Measurements from ENCODE around the gene LRRTM4.

The LRRTM4 gene

DNA sequence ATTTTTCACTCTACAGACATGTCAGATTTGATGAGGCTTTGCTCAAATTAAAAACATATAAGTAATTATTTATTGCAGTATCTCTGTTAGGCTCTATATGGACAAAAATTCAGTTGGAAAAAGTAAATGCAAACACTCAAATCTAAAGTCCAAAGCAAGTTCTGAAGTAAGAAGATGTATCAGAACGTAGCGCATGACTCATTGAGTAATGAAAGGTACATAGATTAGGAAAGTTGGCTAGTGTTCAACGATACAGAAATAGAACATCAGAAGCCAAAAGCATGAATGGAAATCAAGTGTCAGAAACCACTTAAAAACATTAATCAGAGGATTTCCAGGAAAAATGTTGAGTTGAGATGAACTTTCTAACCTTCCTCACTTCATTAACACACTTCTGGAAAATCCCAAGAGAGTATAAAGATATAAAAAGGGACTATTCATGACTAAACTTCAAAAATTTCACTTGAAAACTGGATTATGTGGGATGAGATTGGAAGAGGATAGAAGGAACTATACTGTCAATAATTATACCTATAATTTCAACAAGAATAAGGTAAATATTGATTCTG, 494.1 kb downstream of the LRRTM4 start:
- TF ChIP-seq, protein P1, sequence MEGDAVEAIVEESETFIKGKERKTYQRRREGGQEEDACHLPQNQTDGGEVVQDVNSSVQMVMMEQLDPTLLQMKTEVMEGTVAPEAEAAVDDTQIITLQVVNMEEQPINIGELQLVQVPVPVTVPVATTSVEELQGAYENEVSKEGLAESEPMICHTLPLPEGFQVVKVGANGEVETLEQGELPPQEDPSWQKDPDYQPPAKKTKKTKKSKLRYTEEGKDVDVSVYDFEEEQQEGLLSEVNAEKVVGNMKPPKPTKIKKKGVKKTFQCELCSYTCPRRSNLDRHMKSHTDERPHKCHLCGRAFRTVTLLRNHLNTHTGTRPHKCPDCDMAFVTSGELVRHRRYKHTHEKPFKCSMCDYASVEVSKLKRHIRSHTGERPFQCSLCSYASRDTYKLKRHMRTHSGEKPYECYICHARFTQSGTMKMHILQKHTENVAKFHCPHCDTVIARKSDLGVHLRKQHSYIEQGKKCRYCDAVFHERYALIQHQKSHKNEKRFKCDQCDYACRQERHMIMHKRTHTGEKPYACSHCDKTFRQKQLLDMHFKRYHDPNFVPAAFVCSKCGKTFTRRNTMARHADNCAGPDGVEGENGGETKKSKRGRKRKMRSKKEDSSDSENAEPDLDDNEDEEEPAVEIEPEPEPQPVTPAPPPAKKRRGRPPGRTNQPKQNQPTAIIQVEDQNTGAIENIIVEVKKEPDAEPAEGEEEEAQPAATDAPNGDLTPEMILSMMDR (IDR thresholded peaks at IDR 0.05; ENCODE audit: low read depth, low read length) = no peak
- no peak overlapping the region for H3K4me3 ChIP-seq (ENCODE audit: low read depth, low read length)

DNA sequence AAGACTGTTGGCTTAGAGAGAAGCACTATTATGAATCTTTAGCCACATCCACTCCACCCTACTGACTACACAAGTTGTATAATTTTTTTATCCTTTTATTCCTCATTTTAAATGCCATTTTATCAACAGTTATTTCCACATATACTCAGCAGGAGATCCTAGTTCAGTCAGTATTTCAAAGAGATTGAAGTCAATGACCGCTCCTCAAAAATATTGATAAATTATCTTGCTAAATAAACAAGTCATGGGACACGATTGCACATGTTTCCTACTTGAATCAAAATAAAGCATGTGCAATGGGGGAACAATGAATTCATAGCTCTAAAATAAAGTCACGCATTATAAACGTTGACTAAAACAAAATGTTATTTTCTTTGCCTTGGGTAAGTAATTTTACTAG, 496.5 kb downstream of the LRRTM4 start:
- no peak overlapping the region for H3K4me3 ChIP-seq (ENCODE audit: low read depth, low read length)
- TF ChIP-seq, protein P1 (IDR thresholded peaks at IDR 0.05; ENCODE audit: low read depth, low read length) = no peak

DNA sequence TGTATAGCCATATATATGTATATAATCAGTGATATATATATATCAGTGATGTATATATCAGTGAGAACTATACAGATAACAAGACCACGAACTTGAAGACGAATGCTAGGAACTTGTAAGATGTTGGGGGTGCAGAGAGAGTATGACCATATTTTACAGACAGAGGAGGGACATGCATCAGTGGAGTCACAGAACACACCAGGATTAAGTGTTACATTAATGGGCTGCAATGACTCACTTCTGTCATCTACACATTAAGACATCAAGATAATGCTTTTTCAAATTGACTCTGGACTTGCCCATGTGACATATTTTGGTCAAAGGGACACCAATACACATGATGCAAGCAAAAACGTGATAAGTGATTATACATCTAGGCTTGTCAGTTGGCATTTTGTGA, 501.0 kb downstream of the LRRTM4 start:
- no peak overlapping the region for H3K4me3 ChIP-seq (ENCODE audit: low read depth, low read length)
- TF ChIP-seq, protein P1 (IDR thresholded peaks at IDR 0.05; ENCODE audit: low read depth, low read length) = no peak

DNA sequence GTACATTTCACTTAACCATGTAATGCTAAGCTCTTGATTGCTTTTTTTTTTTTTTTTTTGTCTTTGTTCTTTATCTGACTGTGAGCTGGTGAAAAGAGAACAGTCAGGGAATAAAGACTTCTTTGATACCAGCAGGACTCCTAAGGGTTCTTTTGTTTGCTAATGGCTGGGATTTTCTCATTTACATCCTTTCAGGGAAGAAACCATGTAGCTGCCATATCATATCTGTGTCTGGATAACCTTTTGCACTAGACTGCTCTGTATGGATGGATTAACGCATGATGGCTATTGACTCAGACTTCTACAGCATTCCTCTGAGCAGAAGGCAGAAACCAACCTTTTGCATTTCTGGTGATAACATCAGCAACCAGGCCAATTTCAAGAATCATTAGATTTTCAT, 504.0 kb downstream of the LRRTM4 start:
- no peak overlapping the region for H3K4me3 ChIP-seq (ENCODE audit: low read depth, low read length)
- TF ChIP-seq, protein P1 (IDR thresholded peaks at IDR 0.05; ENCODE audit: low read depth, low read length) = no peak

DNA sequence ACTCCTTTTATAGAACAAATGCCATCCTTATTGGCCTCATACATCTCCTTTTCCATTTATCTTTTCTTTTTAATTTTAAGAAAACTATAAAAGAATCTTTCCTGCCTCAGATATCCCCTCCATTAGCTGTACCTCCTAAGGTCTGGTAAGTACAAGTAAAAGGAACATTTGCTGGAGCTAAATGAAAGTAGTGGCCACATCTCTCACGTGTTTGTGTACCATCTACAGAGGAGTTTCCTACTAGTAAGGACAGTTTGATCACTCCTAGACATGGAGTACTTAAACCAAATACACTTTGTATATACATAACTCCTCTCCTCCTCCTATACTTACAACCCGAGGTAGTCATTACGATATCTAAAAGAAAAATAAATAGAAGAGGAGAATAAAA, 504.8 kb downstream of the LRRTM4 start:
- TF ChIP-seq, protein P1 (IDR thresholded peaks at IDR 0.05; ENCODE audit: low read depth, low read length) = no peak
- H3K4me3 ChIP-seq (ENCODE audit: low read depth, low read length) = no peak overlapping the region

DNA sequence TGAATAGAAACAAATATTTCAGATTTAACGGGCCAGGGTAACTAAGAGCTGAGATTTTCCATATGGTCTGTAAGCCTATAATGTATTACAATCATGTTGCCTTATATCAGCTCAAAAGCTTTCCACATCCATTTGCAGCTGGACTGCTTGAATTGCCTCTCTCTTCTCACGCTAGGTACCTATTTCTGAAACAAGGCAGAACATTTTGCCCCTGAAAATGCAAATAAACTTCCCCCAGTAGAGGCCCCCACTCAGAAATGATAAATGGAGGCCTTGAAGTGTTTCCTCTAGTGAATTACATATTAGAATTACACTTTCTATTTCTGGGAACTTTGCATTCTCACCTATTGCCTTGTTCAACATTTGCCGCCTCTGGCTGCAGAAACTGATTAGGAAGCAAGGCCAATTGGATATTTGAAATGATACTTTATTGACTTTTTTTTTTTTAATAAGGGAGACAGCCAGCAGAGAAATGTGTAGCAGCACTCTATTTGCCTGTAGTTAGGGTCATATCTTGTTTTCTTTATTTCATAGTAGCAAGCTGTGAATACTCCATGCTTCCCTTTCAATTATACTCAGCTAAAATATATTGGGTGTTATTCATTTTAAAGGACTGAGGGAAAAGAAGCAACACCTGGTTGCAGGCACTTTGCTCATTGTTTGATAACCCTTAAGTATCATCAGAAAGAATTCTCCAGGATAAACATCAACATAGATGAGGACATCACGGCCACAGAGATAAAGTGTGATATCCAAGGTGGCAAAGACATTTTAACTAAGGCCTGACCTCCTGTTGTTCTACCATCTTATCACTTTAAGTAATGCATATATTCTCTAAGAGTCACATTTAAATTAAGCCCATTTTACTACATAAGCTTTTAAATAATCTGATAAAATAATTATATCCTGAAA, 505.5 kb downstream of the LRRTM4 start:
- TF ChIP-seq, protein P1 (IDR thresholded peaks at IDR 0.05; ENCODE audit: low read depth, low read length) = no peak
- H3K4me3 ChIP-seq (ENCODE audit: low read depth, low read length) = no peak overlapping the region

DNA sequence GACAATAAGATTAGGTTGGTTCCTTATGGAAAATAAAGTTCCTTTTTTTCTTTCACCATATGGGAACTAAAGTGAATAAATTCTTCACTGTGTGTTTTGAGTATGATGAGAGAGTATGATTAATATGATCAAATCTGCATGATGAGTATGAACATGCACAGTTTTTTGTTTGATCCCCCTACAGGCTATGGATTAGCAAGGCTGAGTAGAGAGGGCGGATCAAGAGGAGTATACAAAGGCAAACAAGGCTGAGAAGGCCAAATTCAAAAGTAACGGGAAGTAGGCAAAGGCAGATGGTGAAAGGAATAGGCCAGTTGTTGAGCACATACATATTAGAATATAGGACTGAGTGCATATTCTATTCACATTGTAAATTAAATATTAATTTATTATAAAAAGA, 508.2 kb downstream of the LRRTM4 start:
- no peak overlapping the region for H3K4me3 ChIP-seq (ENCODE audit: low read depth, low read length)
- TF ChIP-seq, protein P1 (IDR thresholded peaks at IDR 0.05; ENCODE audit: low read depth, low read length) = no peak
